DOHH2 (cell line): ENCODE measurements around the gene CARD6.

Experiments
- H3F3A ChIP-seq: fragments of 200-600 bp; sonication (generic), shearing (Covaris generic); 2 replicates; pipeline ENCODE4 v1.6.0; 2016; ENCODE audit warnings: antibody characterized with exemption, mild to moderate bottlenecking; ENCODE audit not compliant: control insufficient read depth, insufficient read depth
- H3K27ac ChIP-seq: fragments of 200-600 bp; sonication (generic); 2 replicates; pipeline ENCODE4 v1.5.1; 2014; ENCODE audit warnings: low read depth, mild to moderate bottlenecking, low read length, moderate library complexity
- H3K27me3 ChIP-seq: fragments of 200-600 bp; sonication (generic); 2 replicates; pipeline ENCODE4 v1.6.1; 2014; ENCODE audit warnings: mild to moderate bottlenecking, low read length, mixed read lengths; ENCODE audit not compliant: control insufficient read depth
- H3K36me3 ChIP-seq: fragments of 200-600 bp; sonication (generic); 2 replicates; pipeline ENCODE4 v1.6.1; 2014; ENCODE audit warnings: mild to moderate bottlenecking, low read length, moderate library complexity, mixed read lengths; ENCODE audit not compliant: control insufficient read depth
- H3K4me1 ChIP-seq: fragments of 200-600 bp; sonication (generic); 2 replicates; pipeline ENCODE4 v1.6.1; 2014; ENCODE audit warnings: mild to moderate bottlenecking, low read length, mixed read lengths; ENCODE audit not compliant: control insufficient read depth
- H3K4me2 ChIP-seq: fragments of 200-600 bp; sonication (generic); 2 replicates; pipeline ENCODE4 v1.6.0; 2014; ENCODE audit warnings: mild to moderate bottlenecking, low read length, moderate library complexity
- H3K4me3 ChIP-seq: fragments of 200-600 bp; sonication (generic); 2 replicates; pipeline ENCODE4 v1.5.1; 2014; ENCODE audit warnings: mild to moderate bottlenecking, low read length, mixed read lengths
- H3K79me2 ChIP-seq: fragments of 200-600 bp; sonication (generic); 2 replicates; pipeline ENCODE4 v1.6.1; 2014; ENCODE audit warnings: mild to moderate bottlenecking, low read length, mixed read lengths; ENCODE audit not compliant: control insufficient read depth
- H3K9me2 ChIP-seq: fragments of 200-600 bp; sonication (generic); replicated peaks from 2 replicates; pipeline ENCODE4 v1.6.1; 2014; ENCODE audit warnings: mild to moderate bottlenecking, low read length, mixed read lengths; ENCODE audit not compliant: control insufficient read depth
- H3K9me3 ChIP-seq: fragments of 200-600 bp; sonication (generic); 2 replicates; pipeline ENCODE4 v1.6.1; 2014; ENCODE audit warnings: antibody characterized with exemption, low read length, mixed read lengths; ENCODE audit not compliant: control insufficient read depth, insufficient read depth
- H4K20me1 ChIP-seq: fragments of 200-600 bp; sonication (generic); 2 replicates; pipeline ENCODE4 v1.6.0; 2014; ENCODE audit warnings: low read depth, mild to moderate bottlenecking, antibody characterized with exemption, low read length, moderate library complexity; ENCODE audit not compliant: control insufficient read depth, insufficient read depth
- EZH2phosphoT487 ChIP-seq: fragments of 200-600 bp; sonication (generic); IDR thresholded peaks from 2 replicates; pipeline ENCODE4 v1.6.1; 2017; ENCODE audit warnings: borderline replicate concordance, mild to moderate bottlenecking, antibody characterized with exemption, low read length, moderate library complexity, mixed read lengths
- TF ChIP-seq, protein P1 (sequence below): fragments of 200-600 bp; sonication (generic); IDR thresholded peaks from one replicate; pipeline ENCODE4 v1.5.1; 2014; ENCODE audit warnings: antibody characterized with exemption, mild to moderate bottlenecking, low read depth, low read length; ENCODE audit not compliant: poor library complexity, severe bottlenecking

The CARD6 gene

DNA sequence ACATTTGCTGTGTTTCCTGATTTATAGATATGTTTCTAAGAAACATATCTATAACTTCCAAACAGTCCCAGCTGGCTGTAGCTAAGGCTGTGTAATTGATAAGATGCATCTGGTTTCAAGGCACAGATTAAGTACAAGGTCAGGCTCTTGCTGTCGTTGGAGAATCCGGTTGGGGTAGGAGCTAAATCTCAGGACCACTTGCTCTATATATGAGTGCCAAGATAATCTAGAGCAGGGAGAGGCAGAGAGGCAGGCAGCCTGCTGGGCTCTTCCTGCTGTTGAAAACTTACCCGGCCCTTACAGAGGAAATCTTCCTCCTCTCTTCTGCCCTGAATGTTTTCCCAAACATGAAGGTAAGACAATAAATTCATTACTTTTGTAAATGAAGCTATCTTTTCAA lies 68.1 kb downstream of the CARD6 start, which contains the start of gene C7:
Gene C7, plus strand, starts transcription at position 234 of the 400 bp plus-strand sequence. Its CDS starts 114 bp downstream, at position 348.
- Histone ChIP-seq H3F3A (no peaks in the 10 kb centered on the region), H3K9me2 (no peaks in the 10 kb centered on the region), H3K36me3 (no peaks in the 10 kb centered on the region), H3K4me2 (no peak within 1 kb of the TSS), H3K27me3 (peaks cover 8% of the 10 kb centered on the region), H3K4me1 (no peaks in the 10 kb centered on the region), H4K20me1 (no peaks in the 10 kb centered on the region), H3K9me3 (no peaks in the 10 kb centered on the region), H3K27ac (no peak within 1 kb of the TSS), H3K79me2 (no peaks in the 10 kb centered on the region), H3K4me3 (no peak within 1 kb of the TSS)
- TF ChIP-seq EZH2phosphoT487, result no peak
- TF ChIP-seq, protein P1, sequence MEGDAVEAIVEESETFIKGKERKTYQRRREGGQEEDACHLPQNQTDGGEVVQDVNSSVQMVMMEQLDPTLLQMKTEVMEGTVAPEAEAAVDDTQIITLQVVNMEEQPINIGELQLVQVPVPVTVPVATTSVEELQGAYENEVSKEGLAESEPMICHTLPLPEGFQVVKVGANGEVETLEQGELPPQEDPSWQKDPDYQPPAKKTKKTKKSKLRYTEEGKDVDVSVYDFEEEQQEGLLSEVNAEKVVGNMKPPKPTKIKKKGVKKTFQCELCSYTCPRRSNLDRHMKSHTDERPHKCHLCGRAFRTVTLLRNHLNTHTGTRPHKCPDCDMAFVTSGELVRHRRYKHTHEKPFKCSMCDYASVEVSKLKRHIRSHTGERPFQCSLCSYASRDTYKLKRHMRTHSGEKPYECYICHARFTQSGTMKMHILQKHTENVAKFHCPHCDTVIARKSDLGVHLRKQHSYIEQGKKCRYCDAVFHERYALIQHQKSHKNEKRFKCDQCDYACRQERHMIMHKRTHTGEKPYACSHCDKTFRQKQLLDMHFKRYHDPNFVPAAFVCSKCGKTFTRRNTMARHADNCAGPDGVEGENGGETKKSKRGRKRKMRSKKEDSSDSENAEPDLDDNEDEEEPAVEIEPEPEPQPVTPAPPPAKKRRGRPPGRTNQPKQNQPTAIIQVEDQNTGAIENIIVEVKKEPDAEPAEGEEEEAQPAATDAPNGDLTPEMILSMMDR, result no peak

DNA sequence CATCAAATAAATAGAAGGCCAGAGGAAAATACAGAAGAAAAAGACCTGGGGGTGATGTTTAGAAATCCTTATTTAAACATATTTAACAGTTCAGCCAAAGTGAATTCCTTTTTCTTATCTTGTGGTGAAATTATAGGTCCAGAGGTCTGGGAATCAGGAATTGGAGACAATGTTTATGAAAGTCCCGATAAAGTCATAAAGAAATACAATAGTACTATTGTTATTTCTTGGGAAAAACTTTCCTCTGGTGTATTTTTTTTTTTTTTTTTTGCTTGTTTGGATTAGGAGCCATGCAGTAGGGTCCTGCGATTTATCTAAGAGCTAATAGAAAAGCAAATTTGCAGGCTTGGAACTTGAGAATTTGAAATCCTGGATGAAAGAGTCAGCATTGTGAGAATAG lies 68.6 kb downstream of the CARD6 start:
- no peak for TF ChIP-seq EZH2phosphoT487
- TF ChIP-seq, protein P1, result no peak
- Histone ChIP-seq H3K4me3 (no peak overlapping the region), H4K20me1 (no peaks in the 10 kb centered on the region), H3K27ac (no peak overlapping the region), H3K79me2 (no peaks in the 10 kb centered on the region), H3F3A (no peaks in the 10 kb centered on the region), H3K9me3 (no peaks in the 10 kb centered on the region), H3K4me1 (no peaks in the 10 kb centered on the region), H3K9me2 (no peaks in the 10 kb centered on the region), H3K27me3 (peaks cover 8% of the 10 kb centered on the region), H3K4me2 (no peak overlapping the region), H3K36me3 (no peaks in the 10 kb centered on the region)
